MM.1S (cell line): ENCODE results near the gene SHISA7.

Experiments used
- DNase-seq: peaks from one replicate; pipeline ENCODE4 v3.0.0-alpha.2; 2015
- H2AFZ ChIP-seq: fragments of 300-600 bp; sonication (generic); 2 replicates; pipeline ENCODE4 v1.6.0; 2016; ENCODE audit warnings: antibody characterized with exemption, low read length
- H3F3A ChIP-seq: fragments of 300-600 bp; sonication (generic); 2 replicates; pipeline ENCODE4 v1.6.1; 2016; ENCODE audit warnings: mild to moderate bottlenecking, antibody characterized with exemption, low read length, moderate library complexity, mixed read lengths; ENCODE audit not compliant: insufficient read depth
- H3K27ac ChIP-seq: fragments of 300-600 bp; sonication (generic); 2 replicates; pipeline ENCODE4 v1.5.1; 2016; ENCODE audit warnings: mild to moderate bottlenecking, low read length
- H3K27me3 ChIP-seq: fragments of 300-600 bp; sonication (generic); replicated peaks from 2 replicates; pipeline ENCODE4 v1.6.0; 2016; ENCODE audit warnings: low read length; ENCODE audit not compliant: insufficient read depth
- H3K36me3 ChIP-seq: fragments of 300-600 bp; sonication (generic); replicated peaks from 2 replicates; pipeline ENCODE4 v1.6.1; 2016; ENCODE audit warnings: mild to moderate bottlenecking, low read length, mixed read lengths; ENCODE audit not compliant: insufficient read depth
- H3K4me1 ChIP-seq: fragments of 300-600 bp; sonication (generic); 2 replicates; pipeline ENCODE4 v1.6.1; 2016; ENCODE audit warnings: low read length, mixed read lengths
- H3K4me2 ChIP-seq: fragments of 300-600 bp; sonication (generic); 2 replicates; pipeline ENCODE4 v1.6.0; 2016; ENCODE audit warnings: low read depth, low read length
- H3K4me3 ChIP-seq: fragments of 300-600 bp; sonication (generic); 2 replicates; pipeline ENCODE4 v1.5.1; 2016; ENCODE audit warnings: low read length, mixed read lengths
- H3K79me2 ChIP-seq: fragments of 300-600 bp; sonication (generic); 2 replicates; pipeline ENCODE4 v1.6.1; 2016; ENCODE audit warnings: mixed run types, low read length, mixed read lengths
- H3K9ac ChIP-seq: fragments of 300-600 bp; sonication (generic); 2 replicates; pipeline ENCODE4 v1.6.1; 2016; ENCODE audit warnings: low read length, mixed read lengths
- H3K9me2 ChIP-seq: fragments of 300-600 bp; sonication (generic); replicated peaks from 2 replicates; pipeline ENCODE4 v1.6.1; 2016; ENCODE audit warnings: mild to moderate bottlenecking, low read length, mixed read lengths; ENCODE audit not compliant: insufficient read depth
- H3K9me3 ChIP-seq: fragments of 300-600 bp; sonication (generic); replicated peaks from 2 replicates; pipeline ENCODE4 v1.6.1; 2016; ENCODE audit warnings: mild to moderate bottlenecking, low read length, mixed read lengths; ENCODE audit not compliant: insufficient read depth
- H4K20me1 ChIP-seq: fragments of 300-600 bp; sonication (generic); 2 replicates; pipeline ENCODE4 v1.6.1; 2016; ENCODE audit warnings: mild to moderate bottlenecking, low read length, moderate library complexity, mixed read lengths; ENCODE audit not compliant: insufficient read depth
- EZH2 ChIP-seq: fragments of 300-600 bp; sonication (generic); optimal IDR thresholded peaks from 2 replicates; pipeline ENCODE3; 2017; ENCODE audit warnings: low read depth, mild to moderate bottlenecking, antibody characterized with exemption, low read length, mixed read lengths
- EZH2phosphoT487 ChIP-seq: fragments of 300-600 bp; sonication (generic); IDR thresholded peaks from 2 replicates; pipeline ENCODE4 v1.6.1; 2018; ENCODE audit warnings: antibody characterized with exemption, low read length
- TF ChIP-seq, protein P1 (sequence below): fragments of 300-600 bp; sonication (generic); IDR thresholded peaks from 2 replicates; pipeline ENCODE4 v1.5.1; 2016; ENCODE audit warnings: antibody characterized with exemption, low read length, mixed read lengths

The SHISA7 gene

DNA sequence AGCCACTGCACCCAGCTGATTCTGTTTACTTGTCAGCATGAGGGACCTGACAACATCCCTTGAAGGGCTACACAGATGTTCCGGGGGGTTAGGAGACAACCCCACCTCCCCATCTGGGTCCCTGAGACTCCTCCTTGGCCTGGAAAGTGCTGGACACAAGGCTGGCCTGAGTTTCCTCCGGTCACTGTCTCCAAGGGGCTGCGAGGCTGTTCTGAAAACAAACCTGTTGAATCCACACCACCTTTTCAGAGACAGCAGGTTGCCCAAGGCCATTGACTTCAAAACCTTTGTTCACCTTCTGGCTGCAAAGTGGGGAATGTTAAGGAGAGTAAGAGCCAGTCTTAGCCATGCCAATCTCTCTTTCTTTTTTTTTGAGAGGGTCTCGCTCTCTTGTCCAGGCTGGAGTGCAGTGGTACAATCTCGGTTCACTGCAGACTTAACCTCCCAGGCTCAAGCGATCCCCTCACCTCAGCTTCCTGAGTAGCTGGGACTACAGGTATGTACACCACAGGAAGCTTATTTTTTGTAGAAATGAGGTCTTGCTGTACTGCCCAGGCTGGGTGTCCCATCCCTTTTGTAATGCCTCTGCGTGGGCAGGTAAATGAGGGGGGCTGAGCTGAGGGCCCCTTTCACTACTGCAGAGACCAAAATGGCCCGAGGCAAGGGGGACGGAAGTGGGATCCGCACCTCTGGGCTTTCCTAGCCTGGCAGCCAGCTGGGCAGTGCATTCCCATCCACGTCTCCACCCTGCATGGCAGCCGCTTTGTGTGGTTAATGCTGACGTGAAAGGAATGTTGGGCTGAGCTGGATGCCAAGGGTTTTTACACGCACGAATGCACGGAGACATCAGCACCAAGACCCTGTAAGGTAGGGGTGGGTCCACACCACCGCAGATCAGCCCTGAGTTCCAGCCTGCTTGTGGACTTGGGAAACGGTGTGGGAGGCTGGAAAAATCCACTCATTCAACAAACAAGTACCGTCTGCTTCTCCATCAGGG is 31.5 kb upstream of the SHISA7 start:
- H3K27me3 ChIP-seq = 0 out of 2 replicates have a peak, but pooled peaks cover 4% of the 10 kb centered on the region
- no peaks in the 10 kb centered on the region for H3K36me3 ChIP-seq
- TF ChIP-seq EZH2 (no peak), EZH2phosphoT487 (no peak)
- DNase-seq = no peak
- no peaks in the 10 kb centered on the region for H3F3A ChIP-seq
- no peak overlapping the region for H3K9ac ChIP-seq
- H3K9me2 ChIP-seq = no peaks in the 10 kb centered on the region
- no peaks in the 10 kb centered on the region for H4K20me1 ChIP-seq
- H3K27ac ChIP-seq = no peak overlapping the region
- no peak overlapping the region for H2AFZ ChIP-seq
- H3K79me2 ChIP-seq = peaks cover 17% of the 10 kb centered on the region
- peaks cover 5% of the 10 kb centered on the region; the same call in 1 of the 2 replicates for H3K4me1 ChIP-seq
- no peak overlapping the region for H3K4me3 ChIP-seq
- H3K9me3 ChIP-seq = no peaks in the 10 kb centered on the region
- H3K4me2 ChIP-seq = no peak overlapping the region

DNA sequence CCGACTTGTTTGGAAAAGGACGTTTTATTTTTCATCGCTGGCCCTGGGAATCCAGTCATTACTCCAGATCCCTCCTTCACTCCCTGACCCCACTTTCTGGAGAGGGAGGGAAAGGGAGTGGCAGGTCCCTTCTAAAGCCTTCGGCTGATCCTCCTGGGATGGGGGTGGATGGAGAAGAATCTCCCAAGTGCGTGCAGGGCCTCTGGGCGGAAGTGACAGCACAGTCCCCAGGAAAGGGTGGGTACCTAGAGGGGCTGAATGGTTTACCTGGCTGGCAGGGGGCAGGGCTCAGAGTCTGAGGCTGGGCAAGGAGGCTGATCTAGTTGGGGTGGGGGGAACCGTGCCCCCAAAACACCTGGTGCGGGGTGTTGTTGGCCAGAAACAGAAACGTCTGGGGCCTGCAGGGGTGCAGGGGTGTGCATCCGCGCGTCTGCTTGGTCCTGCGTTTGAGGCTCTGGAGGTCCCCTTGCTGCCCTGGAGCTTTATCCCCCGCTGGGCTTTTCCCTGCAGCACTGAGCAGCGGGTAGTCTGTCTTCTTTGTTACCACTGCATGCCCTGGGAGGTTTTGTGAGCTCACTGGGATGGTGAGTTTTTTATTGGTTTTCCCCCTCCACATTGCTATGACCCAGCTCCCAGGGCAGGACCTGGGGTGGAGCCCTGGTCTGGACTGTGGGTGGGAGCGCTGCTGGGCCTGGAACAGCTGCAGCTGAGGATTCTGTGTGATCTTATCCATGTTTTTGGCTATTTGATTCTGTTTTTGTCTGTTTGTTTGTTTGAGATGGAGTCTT is 30.3 kb upstream of the SHISA7 start:
- no peak overlapping the region for H3K4me2 ChIP-seq
- no peak for DNase-seq

DNA sequence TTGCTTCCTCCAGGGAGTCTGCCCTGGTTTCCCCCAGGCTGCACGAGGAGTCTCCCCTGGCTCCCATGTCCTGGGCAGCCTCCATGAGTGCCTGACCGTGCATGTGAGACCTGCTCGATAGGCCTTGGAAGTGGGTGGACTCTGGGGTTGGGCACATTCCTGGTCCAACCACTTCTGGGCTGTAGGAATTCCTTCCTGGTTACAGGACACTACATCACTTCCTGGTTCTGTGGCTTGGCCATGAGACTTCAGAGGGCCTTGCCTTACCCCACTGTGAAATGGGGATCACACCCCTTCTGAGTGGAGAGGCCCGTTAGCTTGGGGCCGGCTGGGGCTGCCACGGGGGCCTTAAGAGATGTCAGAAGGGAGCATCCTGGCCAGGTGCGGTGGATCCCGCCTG is 29.4 kb upstream of the SHISA7 start:
- H3K4me1 ChIP-seq = peaks cover 8% of the 10 kb centered on the region; the same call in 1 of the 2 replicates
- H3K9me2 ChIP-seq = no peaks in the 10 kb centered on the region
- 0 out of 2 replicates have a peak, but pooled peaks cover 4% of the 10 kb centered on the region for H3K27me3 ChIP-seq
- no peaks in the 10 kb centered on the region for H4K20me1 ChIP-seq
- H2AFZ ChIP-seq = no peak overlapping the region
- TF ChIP-seq, protein P1, sequence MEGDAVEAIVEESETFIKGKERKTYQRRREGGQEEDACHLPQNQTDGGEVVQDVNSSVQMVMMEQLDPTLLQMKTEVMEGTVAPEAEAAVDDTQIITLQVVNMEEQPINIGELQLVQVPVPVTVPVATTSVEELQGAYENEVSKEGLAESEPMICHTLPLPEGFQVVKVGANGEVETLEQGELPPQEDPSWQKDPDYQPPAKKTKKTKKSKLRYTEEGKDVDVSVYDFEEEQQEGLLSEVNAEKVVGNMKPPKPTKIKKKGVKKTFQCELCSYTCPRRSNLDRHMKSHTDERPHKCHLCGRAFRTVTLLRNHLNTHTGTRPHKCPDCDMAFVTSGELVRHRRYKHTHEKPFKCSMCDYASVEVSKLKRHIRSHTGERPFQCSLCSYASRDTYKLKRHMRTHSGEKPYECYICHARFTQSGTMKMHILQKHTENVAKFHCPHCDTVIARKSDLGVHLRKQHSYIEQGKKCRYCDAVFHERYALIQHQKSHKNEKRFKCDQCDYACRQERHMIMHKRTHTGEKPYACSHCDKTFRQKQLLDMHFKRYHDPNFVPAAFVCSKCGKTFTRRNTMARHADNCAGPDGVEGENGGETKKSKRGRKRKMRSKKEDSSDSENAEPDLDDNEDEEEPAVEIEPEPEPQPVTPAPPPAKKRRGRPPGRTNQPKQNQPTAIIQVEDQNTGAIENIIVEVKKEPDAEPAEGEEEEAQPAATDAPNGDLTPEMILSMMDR = no peak
- TF ChIP-seq EZH2 = no peak
- no peak for TF ChIP-seq EZH2phosphoT487
- H3K9me3 ChIP-seq = no peaks in the 10 kb centered on the region
- H3K9ac ChIP-seq = no peak overlapping the region
- H3K36me3 ChIP-seq = no peaks in the 10 kb centered on the region
- DNase-seq = no peak
- peaks cover 4% of the 10 kb centered on the region for H3F3A ChIP-seq
- no peak overlapping the region for H3K27ac ChIP-seq
- H3K4me2 ChIP-seq = no peak overlapping the region
- H3K4me3 ChIP-seq = no peak overlapping the region
- H3K79me2 ChIP-seq = no peaks in the 10 kb centered on the region

More for the DNA sequence above, 30.3 kb upstream of the SHISA7 start:
- H3K9me3 ChIP-seq = no peaks in the 10 kb centered on the region
- no peak overlapping the region for H3K4me3 ChIP-seq
- no peaks in the 10 kb centered on the region for H3K36me3 ChIP-seq
- no peaks in the 10 kb centered on the region for H3K9me2 ChIP-seq
- no peak overlapping the region for H3K27ac ChIP-seq
- no peak overlapping the region for H3K9ac ChIP-seq
- H3K4me1 ChIP-seq = peaks cover 8% of the 10 kb centered on the region; the same call in 1 of the 2 replicates
- peaks cover 9% of the 10 kb centered on the region for H3K79me2 ChIP-seq
- 0 out of 2 replicates have a peak, but pooled peaks cover 4% of the 10 kb centered on the region for H3K27me3 ChIP-seq
- peaks cover 4% of the 10 kb centered on the region for H3F3A ChIP-seq
- H2AFZ ChIP-seq = no peak overlapping the region
- TF ChIP-seq EZH2phosphoT487 (no peak), EZH2 (no peak)
- TF ChIP-seq, protein P1 = no peak
- H4K20me1 ChIP-seq = no peaks in the 10 kb centered on the region
